ENCODE results near the gene SUPT4H1.
A peak's percentile ranks its signal among the peaks of the same experiment; 100 is the strongest.

SUPT4H1 gene

GRCh38 chr17:58321571-58322525, 30.2 kb downstream of the SUPT4H1 start:
- Histone ChIP-seq H3K4me1 (ENCODE audit: insufficient read depth, insufficient read length) (peaks cover 28% of the 10 kb centered on the region), H3K36me3 (ENCODE audit: insufficient read depth, insufficient read length, low read length) (no peaks in the 10 kb centered on the region), H3K9me3 (ENCODE audit: insufficient read depth, low read length) (no peaks in the 10 kb centered on the region), H3K27me3 (ENCODE audit: insufficient read depth, insufficient read length) (peaks cover 8% of the 10 kb centered on the region), H3K4me3 (ENCODE audit: insufficient read length, low read depth) (no peak overlapping the region), H3K9ac (ENCODE audit: insufficient read length, low read depth) (peak overlapping the region; percentile 42)
- TF ChIP-seq YY1 (IDR thresholded peaks at IDR 0.05; ENCODE audit: insufficient read depth, insufficient read length) (no peak), SUZ12 (IDR thresholded peaks at IDR 0.05; ENCODE audit: extremely low read depth, insufficient read depth, insufficient read length) (no peak), ZNF274 (IDR thresholded peaks at IDR 0.05; ENCODE audit: low read depth, low read length) (no peak)
- DNase-seq (ENCODE audit: low read depth, low spot score): no peak

GRCh38 chr17:58320570-58321323, 31.3 kb downstream of the SUPT4H1 start:
- peaks cover 28% of the 10 kb centered on the region for H3K4me1 ChIP-seq (ENCODE audit: insufficient read depth, insufficient read length)
- H3K27me3 ChIP-seq (ENCODE audit: insufficient read depth, insufficient read length): peaks cover 8% of the 10 kb centered on the region
- no peaks in the 10 kb centered on the region for H3K36me3 ChIP-seq (ENCODE audit: insufficient read depth, insufficient read length, low read length)
- no peak overlapping the region for H3K4me3 ChIP-seq (ENCODE audit: insufficient read length, low read depth)
- DNase-seq (ENCODE audit: low read depth, low spot score): no peak
- TF ChIP-seq YY1 (IDR thresholded peaks at IDR 0.05; ENCODE audit: insufficient read depth, insufficient read length) (no peak), SUZ12 (IDR thresholded peaks at IDR 0.05; ENCODE audit: extremely low read depth, insufficient read depth, insufficient read length) (no peak)
- H3K9ac ChIP-seq (ENCODE audit: insufficient read length, low read depth): no peak overlapping the region
- H3K9me3 ChIP-seq (ENCODE audit: insufficient read depth, low read length): no peaks in the 10 kb centered on the region

- no peaks in the 10 kb centered on the region for H3K36me3 ChIP-seq (ENCODE audit: insufficient read depth, insufficient read length, low read length)
- no peak for TF ChIP-seq SUZ12 (IDR thresholded peaks at IDR 0.05; ENCODE audit: extremely low read depth, insufficient read depth, insufficient read length)
- TF ChIP-seq ZNF274 (IDR thresholded peaks at IDR 0.05; ENCODE audit: low read depth, low read length): no peak
- TF ChIP-seq YY1 (IDR thresholded peaks at IDR 0.05; ENCODE audit: insufficient read depth, insufficient read length): no peak
- no peak overlapping the region for H3K9ac ChIP-seq (ENCODE audit: insufficient read length, low read depth)
- H3K27me3 ChIP-seq (ENCODE audit: insufficient read depth, insufficient read length): peaks cover 8% of the 10 kb centered on the region
- peaks cover 23% of the 10 kb centered on the region for H3K4me1 ChIP-seq (ENCODE audit: insufficient read depth, insufficient read length)
- H3K9me3 ChIP-seq (ENCODE audit: insufficient read depth, low read length): no peaks in the 10 kb centered on the region
- no peak overlapping the region for H3K4me3 ChIP-seq (ENCODE audit: insufficient read length, low read depth)
- DNase-seq (ENCODE audit: low read depth, low spot score): no peak
These were observed 31.8 kb downstream of the SUPT4H1 start for GRCh38 chr17:58320163-58320558.

GRCh38 chr17:58319173-58320162, 32.5 kb downstream of the SUPT4H1 start:
- TF ChIP-seq SUZ12 (IDR thresholded peaks at IDR 0.05; ENCODE audit: extremely low read depth, insufficient read depth, insufficient read length): no peak
- TF ChIP-seq YY1 (IDR thresholded peaks at IDR 0.05; ENCODE audit: insufficient read depth, insufficient read length): no peak
- TF ChIP-seq ZNF274 (IDR thresholded peaks at IDR 0.05; ENCODE audit: low read depth, low read length): no peak
- peaks cover 8% of the 10 kb centered on the region for H3K27me3 ChIP-seq (ENCODE audit: insufficient read depth, insufficient read length)
- H3K9me3 ChIP-seq (ENCODE audit: insufficient read depth, low read length): no peaks in the 10 kb centered on the region
- H3K4me3 ChIP-seq (ENCODE audit: insufficient read length, low read depth): no peak overlapping the region
- no peaks in the 10 kb centered on the region for H3K36me3 ChIP-seq (ENCODE audit: insufficient read depth, insufficient read length, low read length)
- H3K4me1 ChIP-seq (ENCODE audit: insufficient read depth, insufficient read length): peaks cover 16% of the 10 kb centered on the region
- H3K9ac ChIP-seq (ENCODE audit: insufficient read length, low read depth): peak overlapping the region; percentile 17
- DNase-seq (ENCODE audit: low read depth, low spot score): no peak

GRCh38 chr17:58318627-58319172, 33.3 kb downstream of the SUPT4H1 start:
- DNase-seq (ENCODE audit: low read depth, low spot score): no peak
- peaks cover 8% of the 10 kb centered on the region for H3K27me3 ChIP-seq (ENCODE audit: insufficient read depth, insufficient read length)
- no peak for TF ChIP-seq ZNF274 (IDR thresholded peaks at IDR 0.05; ENCODE audit: low read depth, low read length)
- no peak for TF ChIP-seq SUZ12 (IDR thresholded peaks at IDR 0.05; ENCODE audit: extremely low read depth, insufficient read depth, insufficient read length)
- no peak for TF ChIP-seq YY1 (IDR thresholded peaks at IDR 0.05; ENCODE audit: insufficient read depth, insufficient read length)

GRCh38 chr17:58318065-58318481, 33.9 kb downstream of the SUPT4H1 start:
- no peak overlapping the region for H3K9ac ChIP-seq (ENCODE audit: insufficient read length, low read depth)

More at GRCh38 chr17:58318627-58319172, 33.3 kb downstream of the SUPT4H1 start:
- no peaks in the 10 kb centered on the region for H3K9me3 ChIP-seq (ENCODE audit: insufficient read depth, low read length)
- no peak overlapping the region for H3K4me3 ChIP-seq (ENCODE audit: insufficient read length, low read depth)
- peaks cover 13% of the 10 kb centered on the region for H3K4me1 ChIP-seq (ENCODE audit: insufficient read depth, insufficient read length)
- H3K9ac ChIP-seq (ENCODE audit: insufficient read length, low read depth): no peak overlapping the region
- H3K36me3 ChIP-seq (ENCODE audit: insufficient read depth, insufficient read length, low read length): no peaks in the 10 kb centered on the region

More at GRCh38 chr17:58318065-58318481, 33.9 kb downstream of the SUPT4H1 start:
- Histone ChIP-seq H3K9me3 (ENCODE audit: insufficient read depth, low read length) (no peaks in the 10 kb centered on the region), H3K36me3 (ENCODE audit: insufficient read depth, insufficient read length, low read length) (no peaks in the 10 kb centered on the region), H3K4me1 (ENCODE audit: insufficient read depth, insufficient read length) (peaks cover 9% of the 10 kb centered on the region), H3K4me3 (ENCODE audit: insufficient read length, low read depth) (no peak overlapping the region), H3K27me3 (ENCODE audit: insufficient read depth, insufficient read length) (peaks cover 2% of the 10 kb centered on the region)
- DNase-seq (ENCODE audit: low read depth, low spot score): no peak
- TF ChIP-seq YY1 (IDR thresholded peaks at IDR 0.05; ENCODE audit: insufficient read depth, insufficient read length) (no peak), SUZ12 (IDR thresholded peaks at IDR 0.05; ENCODE audit: extremely low read depth, insufficient read depth, insufficient read length) (no peak), ZNF274 (IDR thresholded peaks at IDR 0.05; ENCODE audit: low read depth, low read length) (no peak)
